ENCODE data around the gene RGL1.

GRCh38 chr1:183807549-183808168, 2.7 kb downstream of the RGL1 start:
- TF ChIP-seq CTCF (IDR thresholded peaks at IDR 0.05) (no peak), POLR2A (IDR thresholded peaks at IDR 0.05) (no peak), EP300 (IDR thresholded peaks at IDR 0.05) (peak in 1 of 2 donors; percentile 46)

Measured in tibial nerve (tissue), 4 donors.